A204.1 (cell line): Measurements from ENCODE around the gene GLRA1.
"Not testable (repeated sequence)": the region's sequence is repeated elsewhere in the genome, so short reads cannot be mapped to it uniquely, and the experiment has no call there.

Source experiments
- FAIRE-seq: peaks from 2 replicates; lab custom pipeline; 2012; peaks lifted over from hg19 to GRCh38; lab: Jason Lieb, UNC

GLRA1 gene

DNA sequence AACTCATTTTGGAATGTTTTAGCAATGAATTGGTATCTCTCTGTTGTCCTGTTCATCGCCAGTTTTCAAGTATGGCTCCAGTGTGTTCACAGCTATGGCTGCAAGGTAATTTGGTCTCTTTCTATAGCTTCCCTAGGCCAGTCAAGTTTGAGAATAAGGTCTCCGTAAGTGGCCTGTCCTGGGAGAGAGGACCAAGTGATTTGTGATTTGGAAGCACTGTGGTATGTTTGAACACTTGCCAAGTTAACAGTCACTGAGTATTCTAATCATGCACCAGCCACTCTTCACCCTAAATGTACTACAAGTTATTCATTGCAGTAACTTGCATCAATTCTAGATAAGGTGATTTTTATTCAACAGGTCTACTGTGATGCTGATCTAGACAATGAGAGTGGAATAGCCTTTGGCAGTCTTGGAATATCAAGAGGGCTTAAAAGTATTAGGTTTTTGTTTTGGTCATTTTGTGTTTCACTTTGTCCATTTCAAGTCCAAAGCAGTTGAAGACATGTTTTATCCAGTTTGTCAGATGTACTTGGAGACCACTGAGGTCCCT lies 111.8 kb downstream of the GLRA1 start:
- FAIRE-seq, result no peak

DNA sequence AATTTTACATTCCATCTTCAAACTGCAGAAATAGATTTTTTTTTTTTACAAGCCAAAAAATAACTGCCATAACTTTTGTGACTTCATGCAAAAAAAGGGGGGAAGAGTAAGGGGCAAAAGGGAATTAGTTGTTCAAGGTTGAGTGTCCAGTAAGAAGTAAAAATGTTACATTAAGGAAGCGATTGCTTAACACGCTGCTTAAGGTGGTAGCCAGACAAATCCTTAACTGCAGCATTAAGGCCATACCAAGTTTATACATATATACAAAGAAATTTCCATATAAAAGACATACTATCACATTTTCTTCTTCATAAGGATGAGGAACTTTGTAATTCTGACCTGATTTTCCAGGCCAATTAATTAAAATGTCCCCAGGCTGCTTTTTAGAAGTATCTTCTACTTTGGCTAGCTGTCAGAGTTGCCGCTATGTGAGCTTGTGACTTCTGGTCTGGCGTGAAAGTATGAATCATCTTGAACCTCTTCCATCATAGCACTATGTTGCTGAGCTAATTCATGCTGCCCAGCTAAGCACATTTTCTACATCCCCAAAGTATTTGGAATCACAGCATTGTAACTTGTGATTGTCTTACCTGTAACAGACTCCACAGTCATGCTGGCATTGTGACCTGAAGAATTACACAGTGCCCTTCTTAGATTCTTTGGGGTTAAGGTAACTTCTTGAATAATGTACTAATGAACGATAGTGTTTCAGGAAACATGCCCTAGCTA lies 112.9 kb downstream of the GLRA1 start:
- no peak for FAIRE-seq

DNA sequence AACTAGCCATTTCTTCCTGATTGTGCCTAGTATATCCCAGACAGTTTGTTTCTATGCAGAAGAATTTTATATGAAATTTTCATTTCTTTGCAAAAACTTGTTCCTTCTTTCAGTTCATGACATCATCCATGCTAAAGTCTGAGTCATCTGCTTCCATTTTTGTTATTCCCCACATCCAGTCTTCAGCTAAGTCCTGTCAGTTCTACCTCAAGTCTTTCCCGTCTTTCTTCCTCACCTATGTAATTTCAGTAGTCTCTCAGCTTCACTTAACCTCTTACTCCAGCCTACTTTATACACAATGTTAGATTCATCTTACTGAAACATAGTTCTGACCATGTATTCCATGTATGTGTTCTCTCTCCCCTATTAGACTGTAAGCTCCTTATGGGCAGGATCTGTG lies 113.8 kb downstream of the GLRA1 start:
- FAIRE-seq, result no peak

DNA sequence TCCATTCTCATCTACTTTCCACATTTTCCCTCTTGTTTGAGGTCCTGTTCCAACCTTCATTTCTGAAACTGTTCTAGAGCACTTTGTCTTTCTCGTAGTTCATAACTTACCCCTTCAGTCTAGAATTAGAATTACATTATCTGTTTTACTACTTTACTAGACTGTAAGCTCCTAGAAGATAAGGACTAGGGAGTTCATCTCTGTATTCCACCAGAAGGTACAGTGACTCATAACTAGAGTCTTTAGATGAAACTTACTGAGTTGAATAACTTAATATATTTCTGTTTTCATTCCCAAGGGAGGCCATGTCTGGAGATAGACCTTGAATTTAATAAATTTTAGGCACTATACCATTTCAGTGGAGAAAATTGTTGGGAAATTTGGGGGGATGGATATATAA lies 114.2 kb downstream of the GLRA1 start:
- FAIRE-seq, result no peak

DNA sequence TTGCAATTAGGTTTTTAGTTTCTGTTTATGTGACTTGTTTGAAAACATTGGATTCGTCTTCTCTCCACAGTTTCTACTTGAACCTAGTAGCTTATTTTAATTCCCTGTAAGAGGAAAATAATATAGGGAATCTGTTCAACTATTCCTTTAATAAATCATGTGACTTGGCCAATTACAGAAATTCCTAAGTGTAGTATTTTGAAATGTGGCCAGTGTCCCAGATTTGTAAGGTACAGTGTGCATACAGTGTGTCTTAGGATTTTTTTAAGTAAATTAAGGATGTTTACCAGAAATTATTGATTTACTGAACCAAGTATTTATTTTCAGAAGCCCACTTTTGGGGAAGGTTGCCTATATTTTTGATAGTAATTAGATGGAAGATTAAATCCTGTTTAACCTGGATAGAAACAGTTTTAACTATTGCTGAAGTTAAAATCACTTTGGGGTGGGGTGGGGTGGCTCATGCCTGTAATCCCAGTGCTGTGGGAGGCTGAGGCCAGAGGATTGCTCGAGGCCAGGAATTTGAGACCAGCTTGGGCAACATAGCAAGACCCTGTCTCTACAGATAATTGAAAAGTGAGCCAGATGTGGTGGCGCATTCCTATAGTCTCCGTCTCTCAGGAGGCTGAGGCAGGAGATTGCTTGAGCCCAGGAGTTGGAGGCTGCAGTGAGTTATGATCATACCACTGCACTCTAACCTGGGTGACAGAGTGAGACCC lies 116.0 kb downstream of the GLRA1 start:
- FAIRE-seq, result no peak

DNA sequence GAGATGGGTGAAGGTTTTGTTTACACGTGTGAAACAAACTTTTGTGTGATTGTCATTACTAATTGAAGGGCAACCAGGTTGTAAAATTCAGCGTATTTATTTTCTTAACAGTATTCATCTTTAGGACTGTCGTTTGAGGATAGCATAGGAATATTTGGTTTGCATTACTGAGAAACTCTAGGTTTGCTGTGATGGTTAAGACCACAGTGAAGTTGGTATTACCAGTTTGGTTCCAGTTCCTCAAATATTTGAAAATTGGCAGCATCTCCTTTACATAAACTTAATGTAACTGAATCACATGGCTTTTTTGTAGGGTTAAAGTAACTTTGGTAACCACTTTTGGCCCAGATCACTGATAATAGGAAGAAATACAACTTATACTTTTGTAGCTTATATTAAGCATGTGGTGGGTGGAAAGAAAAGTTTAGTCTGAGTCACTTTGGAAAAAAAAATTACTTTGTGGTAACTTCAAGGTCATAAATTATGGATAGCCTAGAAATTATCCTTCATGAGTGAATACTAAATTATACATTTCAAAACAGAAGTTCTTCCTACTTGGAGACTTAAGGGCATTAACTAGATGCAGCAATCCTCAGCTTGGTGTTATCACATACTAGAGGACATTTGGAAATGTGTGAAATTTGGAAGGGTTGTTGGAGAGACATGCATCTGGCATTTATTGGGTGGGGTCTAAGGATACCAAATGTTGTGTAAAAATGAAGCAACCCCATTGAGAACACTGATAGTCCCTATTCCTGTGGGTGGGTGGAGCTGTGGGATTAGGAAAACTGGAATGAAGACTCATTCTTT lies 119.0 kb downstream of the GLRA1 start:
- FAIRE-seq, result no peak

DNA sequence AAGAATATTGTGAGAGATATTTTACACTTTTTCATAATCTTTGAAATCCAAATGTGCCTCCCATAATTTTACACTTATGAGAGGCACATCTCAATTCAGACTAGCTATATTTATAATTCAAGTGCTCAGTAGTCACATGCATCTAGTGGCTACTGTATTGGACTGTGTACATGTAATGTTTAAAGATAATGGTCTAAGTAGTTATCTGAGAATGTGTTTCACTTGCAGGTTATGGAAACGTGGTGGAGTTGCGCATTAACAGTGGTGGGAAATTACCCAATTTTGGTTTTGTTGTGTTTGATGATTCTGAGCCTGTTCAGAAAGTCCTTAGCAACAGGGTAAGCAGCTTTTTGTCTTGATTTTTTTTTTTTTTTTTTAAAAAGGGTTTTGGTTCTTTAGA lies 124.1 kb downstream of the GLRA1 start:
- FAIRE-seq, result no peak

DNA sequence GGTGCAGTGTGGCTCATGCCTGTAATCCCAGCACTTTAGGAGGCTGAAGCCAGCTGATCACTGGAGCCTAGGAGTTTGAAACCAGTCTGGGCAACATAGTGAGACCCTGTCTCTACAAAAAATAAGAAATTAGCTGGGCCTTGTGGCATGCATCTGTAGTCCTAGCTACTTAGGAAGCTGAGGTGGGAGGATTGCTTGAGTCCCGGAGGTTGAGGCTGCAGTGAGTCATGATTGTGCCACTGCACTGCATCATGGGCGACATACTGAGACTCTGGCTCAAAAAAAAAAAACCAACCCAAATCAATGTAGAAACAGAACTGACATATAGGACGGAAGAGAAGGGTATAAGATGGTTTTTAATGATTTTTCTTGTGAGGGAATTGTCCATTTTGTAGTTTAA lies 125.2 kb downstream of the GLRA1 start:
- FAIRE-seq, result no peak

DNA sequence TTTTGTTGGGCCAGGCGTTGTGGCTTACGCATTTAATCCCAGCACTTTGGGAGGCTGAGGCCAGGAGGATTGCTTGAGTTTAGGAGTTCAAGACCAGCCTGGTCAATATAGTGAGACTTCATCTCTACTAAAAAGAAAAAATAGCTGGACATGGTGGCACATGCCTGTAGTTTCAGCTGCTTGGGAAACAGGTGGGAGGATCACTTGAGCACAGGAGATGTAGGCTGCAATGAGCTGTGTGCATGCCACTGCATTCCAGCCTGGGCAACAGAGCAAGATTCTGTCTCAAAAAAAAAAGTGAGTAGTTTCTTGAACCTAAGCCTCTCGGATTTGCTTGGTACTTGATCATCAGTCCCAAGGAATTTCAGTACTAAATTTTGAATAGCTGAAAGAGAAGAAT lies 126.0 kb downstream of the GLRA1 start:
- FAIRE-seq, result no peak

DNA sequence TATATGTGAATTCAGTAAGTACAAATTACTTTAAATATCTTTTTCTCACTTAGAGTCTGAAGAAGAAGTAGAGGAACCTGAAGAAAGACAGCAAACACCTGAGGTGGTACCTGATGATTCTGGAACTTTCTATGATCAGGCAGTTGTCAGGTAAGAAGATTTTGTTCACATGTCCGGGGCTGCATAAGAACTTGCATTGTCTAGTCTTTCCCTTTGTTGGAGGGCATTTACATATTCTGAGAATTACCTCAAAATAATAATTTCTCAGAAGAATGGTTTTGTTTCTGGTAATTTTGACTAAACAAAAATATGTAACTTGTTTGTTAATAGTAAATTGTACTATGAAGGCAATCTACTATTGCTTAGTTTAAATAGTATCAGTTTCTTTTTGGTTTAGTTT lies 129.2 kb downstream of the GLRA1 start:
- FAIRE-seq, result no peak

DNA sequence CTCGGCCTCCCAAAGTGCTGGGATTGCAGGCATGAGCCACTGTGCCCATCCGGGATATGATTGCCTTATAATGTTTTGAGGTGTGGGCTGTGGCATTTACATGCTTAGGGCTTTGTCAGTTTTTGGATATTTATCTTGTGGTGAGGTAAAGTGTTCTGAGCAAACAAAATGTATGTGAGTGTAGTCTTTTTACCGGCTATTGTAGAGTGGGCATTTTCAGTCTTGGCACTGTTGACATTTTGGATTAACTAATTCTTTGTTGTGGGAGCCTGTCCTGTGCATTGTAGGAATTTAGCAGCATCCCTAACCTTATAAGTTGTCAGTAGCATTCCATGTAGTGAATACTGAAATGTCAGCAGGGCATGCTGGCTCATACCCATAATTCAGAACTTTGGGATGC lies 131.3 kb downstream of the GLRA1 start:
- no peak for FAIRE-seq

DNA sequence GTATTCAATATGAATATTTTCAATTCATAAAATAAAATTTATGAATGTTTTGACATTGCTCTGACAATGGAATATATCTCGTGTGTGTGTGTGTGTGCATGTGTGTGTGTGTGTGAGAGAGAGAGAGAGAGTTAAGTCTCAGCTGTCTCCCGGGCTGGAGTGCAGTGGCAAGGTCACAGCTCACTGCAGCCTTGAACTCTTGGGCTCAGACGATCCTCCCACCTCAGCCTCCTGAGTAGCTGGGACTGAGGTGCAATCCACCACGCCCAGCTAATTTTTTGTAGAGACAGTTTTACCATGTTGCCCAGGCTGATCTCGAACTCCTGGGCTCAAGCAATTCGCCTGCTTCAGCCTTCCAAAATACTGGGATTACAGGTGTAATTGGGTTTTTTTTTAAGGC lies 136.8 kb downstream of the GLRA1 start:
- no peak for FAIRE-seq

DNA sequence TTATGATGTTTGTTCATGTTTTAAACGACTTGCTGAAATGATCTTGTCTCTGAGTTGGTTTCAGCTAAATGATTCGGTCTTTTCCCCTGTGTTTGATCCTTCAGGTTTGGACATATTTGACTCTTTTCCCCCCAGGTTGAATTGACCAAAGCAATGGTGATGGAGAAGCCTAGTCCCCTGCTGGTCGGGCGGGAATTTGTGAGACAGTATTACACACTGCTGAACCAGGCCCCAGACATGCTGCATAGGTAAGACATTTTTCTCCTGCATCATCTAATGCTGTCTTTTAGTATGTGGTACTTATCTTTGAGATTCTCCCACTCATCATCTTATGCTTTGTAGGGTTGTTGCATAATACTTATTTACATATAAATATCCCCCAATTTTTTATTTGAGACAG lies 138.2 kb downstream of the GLRA1 start:
- no peak for FAIRE-seq

DNA sequence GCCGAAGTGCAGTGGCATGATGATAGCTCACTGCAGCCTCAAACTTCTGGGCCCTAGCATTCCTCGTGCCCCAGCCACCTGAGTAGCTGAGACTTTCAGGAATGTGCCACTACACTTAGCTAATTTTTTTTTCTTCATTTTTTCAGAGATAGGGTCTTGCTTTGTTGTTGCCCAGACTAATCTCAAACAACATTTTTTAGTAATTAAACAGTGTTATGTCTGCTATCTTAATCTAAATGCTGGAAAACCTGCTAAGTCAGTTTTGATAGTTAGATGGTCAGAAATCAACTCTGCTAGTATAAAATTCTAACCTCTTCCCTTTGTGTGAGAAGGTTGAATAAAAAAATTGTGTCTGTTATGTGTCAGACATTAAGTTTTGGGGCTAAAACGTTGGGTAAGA lies 140.5 kb downstream of the GLRA1 start:
- no peak for FAIRE-seq

DNA sequence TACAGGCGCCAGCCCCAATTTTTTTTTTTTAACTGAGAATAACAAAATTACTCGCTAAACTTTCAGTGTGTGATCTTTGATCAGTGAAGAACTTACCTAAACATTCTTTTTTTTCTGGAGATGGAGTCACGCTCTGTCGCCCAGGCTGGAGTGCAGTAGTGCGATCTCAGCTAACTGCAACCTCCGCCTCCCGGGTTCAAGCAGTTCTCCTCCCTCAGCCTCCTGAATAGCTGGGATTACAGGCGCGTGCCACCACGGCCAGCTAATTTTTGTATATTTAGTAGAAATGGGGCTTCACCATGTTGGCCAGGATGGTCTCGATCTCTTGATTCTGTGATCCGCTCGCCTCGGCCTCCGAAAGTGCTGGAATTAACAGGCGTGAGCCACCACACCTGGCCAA lies 141.0 kb downstream of the GLRA1 start:
- FAIRE-seq, result not testable (repeated sequence)

DNA sequence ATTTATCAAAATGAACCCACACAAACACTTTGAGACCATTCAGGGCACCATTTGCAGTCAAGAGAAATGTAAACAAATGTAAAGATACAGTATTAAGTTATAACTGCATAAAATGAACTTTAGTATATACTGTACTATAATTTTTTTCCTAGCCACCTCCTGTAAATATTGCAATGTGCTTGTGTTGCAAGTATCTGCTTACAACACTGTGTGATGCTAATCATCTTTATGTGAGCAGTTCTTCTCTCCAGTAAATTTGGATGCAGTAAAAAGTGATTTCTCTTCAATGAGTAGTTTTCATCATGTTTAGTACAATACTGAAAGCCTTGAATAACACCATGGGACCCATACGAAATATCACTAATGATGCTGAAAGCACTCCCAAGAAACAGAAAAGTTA lies 143.4 kb downstream of the GLRA1 start:
- FAIRE-seq, result no peak

DNA sequence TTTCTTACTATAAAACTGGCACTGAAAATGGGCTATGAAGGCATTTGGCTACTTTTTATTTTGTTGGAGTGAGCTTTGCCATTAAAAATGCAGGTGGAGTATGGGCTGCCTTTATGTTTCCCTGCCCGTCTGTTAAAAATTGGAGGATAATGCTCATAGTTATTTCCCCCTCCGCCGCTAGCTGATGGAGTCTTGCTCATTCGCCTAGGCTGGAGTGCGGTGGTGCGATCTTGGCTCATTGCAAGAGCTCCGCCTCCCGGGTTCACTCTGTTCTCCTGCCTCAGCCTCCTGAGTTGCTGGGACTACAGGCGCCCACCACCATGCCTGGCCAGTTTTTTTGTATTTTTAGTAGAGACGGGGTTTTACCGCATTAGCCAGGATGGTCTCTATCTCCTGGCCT lies 144.3 kb downstream of the GLRA1 start:
- no peak for FAIRE-seq

DNA sequence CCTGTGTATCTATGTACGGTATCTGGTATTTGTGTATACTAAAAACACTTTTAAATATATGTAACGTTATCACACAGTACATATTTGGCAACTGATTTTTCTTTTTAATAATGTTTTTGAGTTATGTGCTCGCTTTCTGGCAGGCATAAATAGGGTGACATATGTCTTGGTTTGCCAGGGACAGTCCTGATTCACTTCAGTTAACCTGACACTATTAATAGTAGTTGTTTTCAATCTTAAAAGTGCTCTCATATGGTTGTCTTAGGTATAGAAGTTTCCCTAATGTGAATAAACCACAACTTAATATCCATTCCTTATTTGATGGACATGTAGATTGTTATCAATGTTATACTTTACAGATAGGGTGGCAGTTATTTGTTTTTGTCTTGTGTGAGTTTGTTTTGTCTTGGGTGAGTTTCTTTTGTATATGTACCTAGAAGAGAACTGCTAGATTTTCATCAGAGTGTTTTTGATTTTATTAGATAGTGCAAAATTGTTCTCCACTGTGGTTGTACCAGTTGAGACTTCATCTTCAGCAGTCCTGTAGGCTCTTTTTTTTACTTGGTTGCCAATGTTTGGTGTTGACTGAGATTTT lies 145.0 kb downstream of the GLRA1 start:
- no peak for FAIRE-seq

DNA sequence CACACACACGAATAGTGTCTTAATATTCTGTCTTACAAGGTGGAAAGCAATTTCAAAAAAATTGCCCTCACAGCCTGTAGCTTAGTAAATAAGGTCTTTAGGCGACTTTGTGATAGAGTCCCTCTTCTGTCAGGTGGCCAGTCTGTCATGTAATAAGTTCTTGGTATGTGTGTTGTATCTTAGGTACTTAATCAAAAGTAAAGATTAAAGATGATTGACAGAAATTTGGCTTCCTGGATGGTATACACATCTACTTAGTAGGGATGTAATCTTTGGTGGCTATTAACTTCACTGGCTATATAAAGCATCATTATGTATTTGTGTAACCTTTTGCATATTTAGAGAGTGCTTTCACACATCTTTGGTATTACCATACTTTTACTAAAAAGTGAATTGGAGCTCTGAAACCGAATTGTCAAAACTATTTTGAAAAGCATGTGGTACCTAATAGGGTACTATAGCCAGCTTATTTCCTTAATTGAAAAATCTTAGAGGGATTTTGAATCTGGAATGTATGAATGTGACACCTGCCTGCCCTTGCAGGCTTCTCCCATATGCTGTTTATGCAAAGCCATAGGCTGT lies 149.5 kb downstream of the GLRA1 start:
- no peak for FAIRE-seq

DNA sequence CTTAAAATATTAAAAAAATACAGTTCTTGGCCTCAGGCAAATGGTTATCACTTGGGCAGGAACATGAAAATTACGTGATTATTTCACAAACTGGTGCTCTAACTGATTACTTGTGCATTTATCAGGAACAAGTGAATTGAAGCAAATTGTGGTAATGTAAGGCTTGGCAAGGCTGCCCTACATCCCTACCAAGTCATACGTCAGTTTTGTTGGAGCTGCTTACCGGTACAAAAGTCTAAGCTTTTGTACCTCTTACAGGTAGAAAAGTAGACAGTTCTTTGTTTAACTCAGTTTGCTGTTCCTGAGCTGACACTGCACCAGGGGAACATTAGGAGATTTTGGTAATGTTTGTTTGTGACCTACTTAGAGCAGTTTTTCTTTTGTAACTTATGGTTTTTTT lies 150.7 kb downstream of the GLRA1 start:
- no peak for FAIRE-seq

DNA sequence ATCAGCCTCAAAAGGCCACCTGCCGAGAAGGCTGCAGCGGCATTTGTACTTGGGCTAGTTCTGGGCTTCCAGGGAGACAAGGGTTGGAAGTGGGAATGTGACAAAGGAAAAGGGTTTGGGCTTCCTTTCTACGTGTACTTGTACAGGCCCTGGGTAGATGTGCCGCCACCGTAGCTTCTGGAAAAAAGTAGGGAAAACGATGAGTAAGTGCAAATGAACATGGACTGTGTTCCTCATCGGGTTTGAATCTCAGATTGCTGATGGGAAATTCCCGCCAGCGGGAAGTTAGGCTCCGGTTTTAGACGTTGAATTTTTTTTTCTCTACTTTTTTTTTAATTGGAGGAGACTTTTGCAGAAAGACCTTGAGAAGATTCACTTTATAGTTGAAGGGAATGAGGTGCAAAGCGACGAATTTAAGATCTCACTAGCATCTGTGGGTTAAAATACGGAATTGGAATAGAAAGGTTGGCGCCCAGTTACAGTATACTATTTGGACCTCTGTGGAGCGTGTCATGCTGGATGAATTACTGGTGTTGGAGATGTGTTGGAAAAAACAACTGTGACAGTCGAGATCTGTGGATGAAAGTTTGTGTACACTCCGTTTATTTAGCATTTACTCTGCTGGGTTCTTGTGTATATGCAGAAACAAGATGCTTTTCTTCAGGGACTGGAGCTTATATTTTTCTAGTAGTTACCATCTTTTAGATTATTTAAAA lies 151.6 kb downstream of the GLRA1 start:
- FAIRE-seq, result no peak
